Esophagus (tissue), 2 donors: ENCODE results near the gene NTN3. TPM values are rescaled to one million over a fixed set of nuclear protein-coding genes. Genes with fewer than 3 reads are reported as not detected.
A peak's percentile ranks its signal among the peaks of the same experiment; 100 is the strongest.

Experiments used
- H3K27ac ChIP-seq, 2 donors: one replicate each; pipeline ENCODE4 v1.5.1; 2013; ENCODE audit warnings: low read depth in 2 of 2, mild to moderate bottlenecking in 2 of 2, inconsistent platforms in 1 of 2, low read length in 1 of 2, moderate library complexity in 1 of 2
- H3K27me3 ChIP-seq, 2 donors: one replicate each; pipeline ENCODE4 v1.6.1; 2013; ENCODE audit warnings: low read length in 2 of 2, control low read depth in 1 of 2, mild to moderate bottlenecking in 1 of 2; ENCODE audit not compliant: insufficient read depth in 2 of 2, control insufficient read depth in 1 of 2
- H3K36me3 ChIP-seq, 2 donors: one replicate each; pipeline ENCODE4 v1.6.1; 2013; ENCODE audit warnings: low read length in 1 of 2; ENCODE audit not compliant: control insufficient read depth in 2 of 2, insufficient read depth in 2 of 2
- H3K4me1 ChIP-seq, 2 donors: one replicate each; pipeline ENCODE4 v1.6.1; 2013; ENCODE audit warnings: low read length in 1 of 2; ENCODE audit not compliant: control insufficient read depth in 2 of 2, insufficient read depth in 2 of 2
- H3K4me3 ChIP-seq, 2 donors: one replicate each; pipeline ENCODE4 v1.5.1; 2013; ENCODE audit warnings: low read length in 2 of 2, mild to moderate bottlenecking in 2 of 2, low read depth in 1 of 2, moderate library complexity in 1 of 2
- H3K9me3 ChIP-seq, 2 donors: one replicate each; pipeline ENCODE4 v1.6.1; 2013; ENCODE audit warnings: mild to moderate bottlenecking in 2 of 2, low read depth in 1 of 2, low read length in 1 of 2, moderate library complexity in 1 of 2; ENCODE audit not compliant: control insufficient read depth in 2 of 2, insufficient read depth in 1 of 2
- WGBS, 2 donors: extraction: QIAGEN DNeasy Blood & Tissue Kit; methylation state at CpG; one replicate each; pipeline ENCODE4 v1.1.7; 2013; 5-methylcytosine and 5-hydroxymethylcytosine counted together
- polyA plus RNA-seq, 2 donors: library from polyadenylated mRNA; stranded (reverse); fragments of 200-250 nt; gene quantifications; one replicate each; pipeline ENCODE4 v1.2.3, GENCODE V29; 2013
- donor health status: healthy with polysubstance abuse.
- donor health status: Bipolar disorder and iron deficiency.

The NTN3 gene
- polyA plus RNA-seq, 2 donors = 0.06 TPM; not detected in 1

- H3K9me3 ChIP-seq = no peaks in the 10 kb centered on the region
- WGBS, 2 donors = 91% methylated on average over 23 of the region's 23 CpGs
Measured at GRCh38 chr16:2490190-2491105, 19.4 kb downstream of the NTN3 start.

GRCh38 chr16:2492292-2492691 is 21.2 kb downstream of the NTN3 start:
- H3K9me3 ChIP-seq = no peaks in the 10 kb centered on the region
- WGBS, 2 donors = 83 to 95% methylated on average over 13 of the region's 13 CpGs

More at GRCh38 chr16:2490190-2491105, 19.4 kb downstream of the NTN3 start:
- Histone ChIP-seq H3K4me1 (peaks cover 0 to 2% of the 10 kb centered on the region in 2 donors), H3K27ac (no peak overlapping the region), H3K4me3 (no peak overlapping the region), H3K27me3 (no peaks in the 10 kb centered on the region), H3K36me3 (no peaks in the 10 kb centered on the region)

GRCh38 chr16:2493605-2494004 is 22.5 kb downstream of the NTN3 start:
- 88 to 90% methylated on average over 6 of the region's 6 CpGs for WGBS, 2 donors
- Histone ChIP-seq H3K36me3 (peaks cover 0 to 10% of the 10 kb centered on the region in 2 donors), H3K27ac (no peak overlapping the region), H3K4me3 (no peak overlapping the region), H3K9me3 (no peaks in the 10 kb centered on the region), H3K4me1 (peaks cover 0 to 25% of the 10 kb centered on the region in 2 donors), H3K27me3 (no peaks in the 10 kb centered on the region)

More at GRCh38 chr16:2492292-2492691, 21.2 kb downstream of the NTN3 start:
- no peaks in the 10 kb centered on the region for H3K27me3 ChIP-seq
- peaks cover 0 to 14% of the 10 kb centered on the region in 2 donors for H3K4me1 ChIP-seq
- H3K27ac ChIP-seq = no peak overlapping the region
- H3K4me3 ChIP-seq = no peak overlapping the region
- peaks cover 0 to 6% of the 10 kb centered on the region in 2 donors for H3K36me3 ChIP-seq

GRCh38 chr16:2494616-2495015 is 23.5 kb downstream of the NTN3 start:
- no peak overlapping the region for H3K27ac ChIP-seq
- no peaks in the 10 kb centered on the region for H3K27me3 ChIP-seq
- H3K4me3 ChIP-seq = no peak overlapping the region
- WGBS, 2 donors = 92 to 93% methylated on average over 5 of the region's 5 CpGs
- no peaks in the 10 kb centered on the region for H3K9me3 ChIP-seq
- H3K36me3 ChIP-seq = peaks cover 0 to 10% of the 10 kb centered on the region in 2 donors
- H3K4me1 ChIP-seq = peaks cover 0 to 35% of the 10 kb centered on the region in 2 donors

- 93 to 95% methylated on average over 5 of the region's 5 CpGs for WGBS, 2 donors
- H3K36me3 ChIP-seq = peaks cover 0 to 10% of the 10 kb centered on the region in 2 donors
Measured at GRCh38 chr16:2495041-2495440, 23.9 kb downstream of the NTN3 start.

GRCh38 chr16:2496223-2497115 is 25.4 kb downstream of the NTN3 start:
- Histone ChIP-seq H3K36me3 (peaks cover 0 to 10% of the 10 kb centered on the region in 2 donors), H3K4me3 (peak overlapping the region in 1 of 2 donors; percentile 4), H3K27me3 (no peaks in the 10 kb centered on the region), H3K9me3 (no peaks in the 10 kb centered on the region), H3K4me1 (peaks cover 0 to 41% of the 10 kb centered on the region in 2 donors), H3K27ac (no peak overlapping the region)
- WGBS, 2 donors = 79 to 87% methylated on average over 58 to 62 of the region's 62 CpGs

More at GRCh38 chr16:2495041-2495440, 23.9 kb downstream of the NTN3 start:
- Histone ChIP-seq H3K27ac (no peak overlapping the region), H3K4me3 (no peak overlapping the region), H3K4me1 (peaks cover 0 to 39% of the 10 kb centered on the region in 2 donors), H3K27me3 (no peaks in the 10 kb centered on the region), H3K9me3 (no peaks in the 10 kb centered on the region)

- H3K9me3 ChIP-seq = no peaks in the 10 kb centered on the region
- H3K27ac ChIP-seq = no peak overlapping the region
- WGBS, 2 donors = 52 to 64% methylated on average over 21 of the region's 21 CpGs
- peaks cover 0 to 44% of the 10 kb centered on the region in 2 donors for H3K4me1 ChIP-seq
- peaks cover 0 to 10% of the 10 kb centered on the region in 2 donors for H3K36me3 ChIP-seq
- H3K27me3 ChIP-seq = no peaks in the 10 kb centered on the region
- H3K4me3 ChIP-seq = no peak overlapping the region
Measured at GRCh38 chr16:2497116-2497630, 26.1 kb downstream of the NTN3 start.

GRCh38 chr16:2497695-2498484 is 26.8 kb downstream of the NTN3 start:
- Histone ChIP-seq H3K4me3 (no peak overlapping the region), H3K27ac (no peak overlapping the region), H3K36me3 (peaks cover 0 to 10% of the 10 kb centered on the region in 2 donors), H3K27me3 (no peaks in the 10 kb centered on the region), H3K4me1 (peaks cover 0 to 44% of the 10 kb centered on the region in 2 donors), H3K9me3 (no peaks in the 10 kb centered on the region)
- WGBS, 2 donors = 70 to 77% methylated on average over 26 of the region's 26 CpGs
